ENCODE results near the gene MLLT3. TPM values are rescaled to one million over a fixed set of nuclear protein-coding genes. Genes with fewer than 3 reads are reported as not detected.

The MLLT3 gene
- total RNA-seq, 2 donors from 2014 or later = 5.6 to 5.7 TPM

DNA sequence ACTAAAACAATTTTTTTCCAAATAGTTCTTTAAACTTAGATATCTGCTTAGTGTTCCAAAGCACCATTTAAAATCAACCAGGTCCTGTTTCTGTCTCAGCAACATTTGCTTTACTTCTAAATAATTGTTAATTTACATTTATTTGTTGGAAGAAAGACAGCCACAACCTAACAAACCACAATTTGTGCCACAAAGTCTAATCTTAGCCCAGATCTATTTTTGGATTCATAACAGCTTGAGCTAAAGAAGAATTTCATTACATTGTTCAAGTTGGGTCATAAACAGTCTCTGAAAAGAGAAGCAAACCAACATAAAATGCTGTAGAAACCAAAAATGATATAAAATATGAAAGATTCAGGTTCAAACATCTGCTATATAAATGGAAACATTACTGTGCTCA is 24.4 kb downstream of the MLLT3 start:
- H3K36me3 ChIP-seq (replicated peaks in 1 of 2; ENCODE audit: insufficient read depth in 1 of 2, low read depth in 2 of 2) = no peaks in the 10 kb centered on the region
- ATAC-seq (no peak), DNase-seq (no peak)
- no peak overlapping the region for H3K4me3 ChIP-seq
- intact Hi-C loops (cut with DNase I) = no loop called here
- H3K27ac ChIP-seq = no peak overlapping the region
- peaks cover 9% of the 10 kb centered on the region for H3K4me1 ChIP-seq
- H3K27me3 ChIP-seq = no peaks in the 10 kb centered on the region
- H3K9me3 ChIP-seq = no peaks in the 10 kb centered on the region
- TF ChIP-seq, protein P1, sequence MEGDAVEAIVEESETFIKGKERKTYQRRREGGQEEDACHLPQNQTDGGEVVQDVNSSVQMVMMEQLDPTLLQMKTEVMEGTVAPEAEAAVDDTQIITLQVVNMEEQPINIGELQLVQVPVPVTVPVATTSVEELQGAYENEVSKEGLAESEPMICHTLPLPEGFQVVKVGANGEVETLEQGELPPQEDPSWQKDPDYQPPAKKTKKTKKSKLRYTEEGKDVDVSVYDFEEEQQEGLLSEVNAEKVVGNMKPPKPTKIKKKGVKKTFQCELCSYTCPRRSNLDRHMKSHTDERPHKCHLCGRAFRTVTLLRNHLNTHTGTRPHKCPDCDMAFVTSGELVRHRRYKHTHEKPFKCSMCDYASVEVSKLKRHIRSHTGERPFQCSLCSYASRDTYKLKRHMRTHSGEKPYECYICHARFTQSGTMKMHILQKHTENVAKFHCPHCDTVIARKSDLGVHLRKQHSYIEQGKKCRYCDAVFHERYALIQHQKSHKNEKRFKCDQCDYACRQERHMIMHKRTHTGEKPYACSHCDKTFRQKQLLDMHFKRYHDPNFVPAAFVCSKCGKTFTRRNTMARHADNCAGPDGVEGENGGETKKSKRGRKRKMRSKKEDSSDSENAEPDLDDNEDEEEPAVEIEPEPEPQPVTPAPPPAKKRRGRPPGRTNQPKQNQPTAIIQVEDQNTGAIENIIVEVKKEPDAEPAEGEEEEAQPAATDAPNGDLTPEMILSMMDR (IDR thresholded peaks at IDR 0.05) = no peak
- TF ChIP-seq POLR2A (IDR thresholded peaks at IDR 0.05) = no peak

DNA sequence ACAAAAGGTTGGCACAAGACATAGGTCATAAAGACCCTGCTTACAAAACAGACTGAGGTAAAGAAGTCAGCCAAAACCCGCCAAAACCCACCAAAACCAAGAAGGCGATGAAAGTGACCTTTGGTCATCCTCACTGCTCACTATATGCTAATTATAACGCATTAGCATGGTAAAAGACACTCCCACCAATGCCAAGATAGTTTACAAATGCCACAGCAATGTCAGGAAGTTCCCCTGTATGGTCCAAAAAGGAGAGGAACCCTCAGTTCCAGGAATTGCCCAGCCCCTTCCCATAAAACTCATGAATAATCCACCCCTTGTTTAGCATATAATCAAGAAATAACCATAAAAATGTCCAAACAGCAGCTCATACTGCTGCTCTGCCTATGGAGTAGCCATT is 27.7 kb downstream of the MLLT3 start:
- no peak for TF ChIP-seq POLR2A (IDR thresholded peaks at IDR 0.05)
- TF ChIP-seq, protein P1 (IDR thresholded peaks at IDR 0.05) = no peak
- no peaks in the 10 kb centered on the region for H3K36me3 ChIP-seq (replicated peaks in 1 of 2; ENCODE audit: insufficient read depth in 1 of 2, low read depth in 2 of 2)

DNA sequence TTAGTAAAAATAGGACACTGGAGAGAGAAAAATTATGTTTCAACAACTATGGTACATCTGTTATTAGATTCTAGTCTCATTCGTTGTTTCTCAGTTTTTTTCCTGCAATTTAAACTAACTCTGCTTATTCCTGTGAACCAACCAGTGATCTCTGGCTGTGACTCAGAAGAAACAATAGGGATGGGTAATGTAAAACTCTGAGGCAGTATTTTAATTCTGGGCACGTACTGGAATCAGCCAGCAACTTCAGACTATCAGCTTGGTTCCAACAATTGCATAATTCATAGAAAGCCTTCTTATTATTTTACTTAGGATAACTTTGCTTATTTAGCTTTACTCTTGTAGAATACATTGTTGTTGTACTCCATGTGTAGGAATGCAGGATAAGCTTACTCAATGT is 28.8 kb downstream of the MLLT3 start:
- no peak for DNase-seq

More for the DNA sequence above, 27.7 kb downstream of the MLLT3 start:
- H3K4me1 ChIP-seq = no peaks in the 10 kb centered on the region
- H3K9me3 ChIP-seq = no peaks in the 10 kb centered on the region
- DNase-seq (no peak), ATAC-seq (no peak)
- intact Hi-C loops (cut with DNase I) = no loop called here
- no peaks in the 10 kb centered on the region for H3K27me3 ChIP-seq
- no peak overlapping the region for H3K27ac ChIP-seq
- H3K4me3 ChIP-seq = no peak overlapping the region
- 81 to 86% methylated on average over 3 of the region's 3 CpGs for WGBS, 2 donors

DNA sequence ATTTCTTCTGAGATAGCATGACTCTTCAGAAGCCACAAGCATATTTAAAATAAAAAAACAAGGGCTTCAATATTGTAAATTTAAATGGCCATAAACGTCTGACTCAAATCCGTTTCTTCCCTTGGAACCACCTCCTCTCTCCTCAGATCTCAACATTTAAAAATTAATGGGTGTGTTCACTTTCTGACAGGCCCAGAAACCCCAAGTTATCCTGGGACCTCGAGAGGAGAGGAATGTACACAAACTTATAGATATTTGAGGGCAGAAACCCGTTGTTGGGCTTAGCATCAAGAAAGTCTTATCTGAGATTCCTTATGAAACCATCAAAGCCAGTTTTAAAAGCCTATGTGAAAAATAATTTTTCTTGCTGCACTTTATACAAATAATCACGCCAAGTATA is 29.2 kb downstream of the MLLT3 start:
- H3K36me3 ChIP-seq (replicated peaks in 1 of 2; ENCODE audit: insufficient read depth in 1 of 2, low read depth in 2 of 2) = no peaks in the 10 kb centered on the region
- ATAC-seq = no peak
- no peaks in the 10 kb centered on the region for H3K9me3 ChIP-seq
- no peaks in the 10 kb centered on the region for H3K4me1 ChIP-seq
- no peak overlapping the region for H3K27ac ChIP-seq
- H3K27me3 ChIP-seq = no peaks in the 10 kb centered on the region
- no peak overlapping the region for H3K4me3 ChIP-seq
- intact Hi-C loops (cut with DNase I) = no loop called here
- no peak for DNase-seq
- WGBS, 2 donors = 74 to 75% methylated on average over 5 of the region's 5 CpGs
- TF ChIP-seq, protein P1 (IDR thresholded peaks at IDR 0.05) = no peak
- TF ChIP-seq POLR2A (IDR thresholded peaks at IDR 0.05) = no peak

More for the DNA sequence above, 28.8 kb downstream of the MLLT3 start:
- ATAC-seq = no peak
- intact Hi-C loops (cut with DNase I) = no loop called here
- Histone ChIP-seq H3K4me3 (no peak overlapping the region), H3K27me3 (no peaks in the 10 kb centered on the region), H3K4me1 (no peaks in the 10 kb centered on the region), H3K9me3 (no peaks in the 10 kb centered on the region), H3K36me3 (replicated peaks in 1 of 2; ENCODE audit: insufficient read depth in 1 of 2, low read depth in 2 of 2) (no peaks in the 10 kb centered on the region), H3K27ac (no peak overlapping the region)
- no peak for TF ChIP-seq POLR2A (IDR thresholded peaks at IDR 0.05)
- TF ChIP-seq, protein P1 (IDR thresholded peaks at IDR 0.05) = no peak
- WGBS, 2 donors = 66 to 73% methylated on average over 2 of the region's 2 CpGs

DNA sequence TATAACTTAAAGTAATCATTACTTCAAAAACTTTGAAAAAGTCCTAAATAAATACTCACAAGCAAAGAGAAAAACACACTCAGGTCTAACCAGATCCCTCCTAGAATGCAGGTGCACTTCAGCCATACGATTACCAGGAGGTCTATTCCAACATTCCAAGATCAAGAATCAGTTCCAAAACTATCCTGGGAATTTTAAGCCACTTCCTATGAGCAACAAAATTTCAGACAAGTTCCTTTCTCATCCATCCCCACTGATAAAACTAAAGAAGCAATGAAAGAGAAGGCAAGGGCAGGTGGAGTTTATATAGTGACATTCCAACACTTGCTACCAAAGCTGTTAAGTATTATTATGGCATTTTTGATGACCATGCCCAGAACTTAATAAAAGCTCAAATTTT is 29.6 kb downstream of the MLLT3 start:
- Histone ChIP-seq H3K27me3 (no peaks in the 10 kb centered on the region), H3K27ac (no peak overlapping the region), H3K4me3 (no peak overlapping the region), H3K9me3 (no peaks in the 10 kb centered on the region), H3K4me1 (no peaks in the 10 kb centered on the region), H3K36me3 (replicated peaks in 1 of 2; ENCODE audit: insufficient read depth in 1 of 2, low read depth in 2 of 2) (no peaks in the 10 kb centered on the region)
- no peak for TF ChIP-seq POLR2A (IDR thresholded peaks at IDR 0.05)
- TF ChIP-seq, protein P1 (IDR thresholded peaks at IDR 0.05) = no peak
- no peak for ATAC-seq
- WGBS, 2 donors = 86 to 100% methylated on average over 1 of the region's 1 CpG
- intact Hi-C loops (cut with DNase I) = no loop called here
- no peak for DNase-seq

Data from body of pancreas (tissue), 4 donors.